NCI-H2171 treated with DMSO at 0.1 percent for 48 hours (cell line): ENCODE measurements around the gene NPL.

Source experiments
- DNase-seq: peaks from one replicate; lab custom pipeline; 2025; lab: John Stamatoyannopoulos, UW

NPL gene

GRCh38 chr1:182778862-182779261, 10.7 kb upstream of the NPL start:
- DNase-seq: no peak

- DNase-seq: no peak
Observed at GRCh38 chr1:182779530-182779929, 10.0 kb upstream of the NPL start.

- peak; percentile 77 for DNase-seq
Observed at GRCh38 chr1:182781841-182782586, 7.6 kb upstream of the NPL start.

- DNase-seq: no peak
Observed at GRCh38 chr1:182782587-182782913, 7.0 kb upstream of the NPL start.

- DNase-seq: no peak
Observed at GRCh38 chr1:182783068-182783467, 6.5 kb upstream of the NPL start.

- peak; percentile 76 for DNase-seq
Observed at GRCh38 chr1:182784556-182785171, 4.9 kb upstream of the NPL start.

GRCh38 chr1:182785181-182785580, 4.4 kb upstream of the NPL start:
- DNase-seq: no peak

GRCh38 chr1:182786223-182786994, 3.2 kb upstream of the NPL start:
- peak; percentile 3 for DNase-seq

GRCh38 chr1:182786995-182787324, 2.6 kb upstream of the NPL start:
- no peak for DNase-seq

GRCh38 chr1:182791281-182792179, 2.0 kb downstream of the NPL start:
- no peak for DNase-seq

GRCh38 chr1:182794091-182794490, 4.5 kb downstream of the NPL start:
- no peak for DNase-seq

GRCh38 chr1:182794676-182795201, 5.2 kb downstream of the NPL start:
- no peak for DNase-seq

- no peak for DNase-seq
Observed at GRCh38 chr1:182795563-182796228, 6.1 kb downstream of the NPL start.

GRCh38 chr1:182802006-182802803, 12.6 kb downstream of the NPL start:
- peak; percentile 4 for DNase-seq

GRCh38 chr1:182803846-182804245, 14.3 kb downstream of the NPL start:
- no peak for DNase-seq

- DNase-seq: peak; percentile 15
Observed at GRCh38 chr1:182806015-182806678, 16.6 kb downstream of the NPL start.

- DNase-seq: no peak
Observed at GRCh38 chr1:182807907-182808306, 18.3 kb downstream of the NPL start.

GRCh38 chr1:182809414-182809957, 19.9 kb downstream of the NPL start:
- DNase-seq: no peak

GRCh38 chr1:182811975-182812722, 22.6 kb downstream of the NPL start:
- peak; percentile 11 for DNase-seq
